DND-41 (cell line): ENCODE results near the gene SH3RF3.
"Not testable (repeated sequence)": the region's sequence is repeated elsewhere in the genome, so short reads cannot be mapped to it uniquely, and the experiment has no call there.

Experiments used
- CTCF ChIP-seq: IDR thresholded peaks from 2 replicates; pipeline ENCODE4 v1.5.1; 2012; ENCODE audit warnings: borderline replicate concordance, low read length, moderate library complexity, mild to moderate bottlenecking; ENCODE audit not compliant: poor library complexity, severe bottlenecking; ENCODE audit errors: extremely low read depth
- EZH2 ChIP-seq: IDR thresholded peaks from 3 replicates; pipeline ENCODE4 v1.6.1; 2012; ENCODE audit warnings: borderline replicate concordance, low read depth, mild to moderate bottlenecking, moderate library complexity, low read length, inconsistent platforms; ENCODE audit not compliant: severe bottlenecking

DNA sequence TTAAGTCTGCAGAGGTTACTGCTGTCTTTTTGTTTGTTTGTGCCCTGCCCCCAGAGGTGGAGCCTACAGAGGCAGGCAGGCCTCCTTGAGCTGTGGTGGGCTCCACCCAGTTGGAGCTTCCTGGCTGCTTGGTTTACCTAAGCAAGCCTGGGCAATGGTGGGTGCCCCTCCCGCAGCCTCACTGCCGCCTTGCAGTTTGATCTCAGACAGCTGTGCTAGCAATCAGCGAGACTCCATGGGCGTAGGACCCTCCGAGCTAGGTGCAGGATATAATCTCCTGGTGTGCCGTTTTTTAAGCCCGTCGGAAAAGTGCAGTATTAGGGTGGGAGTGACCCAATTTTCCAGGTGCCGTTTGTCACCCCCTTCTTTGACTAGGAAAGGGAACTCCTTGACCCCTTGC is 11.8 kb upstream of the SH3RF3 start:
- not testable (repeated sequence) for TF ChIP-seq CTCF, EZH2
